GM19043 (cell line): ENCODE results near the gene PTPRA.
A peak's percentile ranks its signal among the peaks of the same experiment; 100 is the strongest.

Source experiments
- ATAC-seq: cut with Tn5 transposase; IDR thresholded peaks from one replicate; pipeline ENCODE4 v1.9.1; 2021; ENCODE audit warnings: low read depth; ENCODE audit not compliant: unreplicated experiment

PTPRA gene

DNA sequence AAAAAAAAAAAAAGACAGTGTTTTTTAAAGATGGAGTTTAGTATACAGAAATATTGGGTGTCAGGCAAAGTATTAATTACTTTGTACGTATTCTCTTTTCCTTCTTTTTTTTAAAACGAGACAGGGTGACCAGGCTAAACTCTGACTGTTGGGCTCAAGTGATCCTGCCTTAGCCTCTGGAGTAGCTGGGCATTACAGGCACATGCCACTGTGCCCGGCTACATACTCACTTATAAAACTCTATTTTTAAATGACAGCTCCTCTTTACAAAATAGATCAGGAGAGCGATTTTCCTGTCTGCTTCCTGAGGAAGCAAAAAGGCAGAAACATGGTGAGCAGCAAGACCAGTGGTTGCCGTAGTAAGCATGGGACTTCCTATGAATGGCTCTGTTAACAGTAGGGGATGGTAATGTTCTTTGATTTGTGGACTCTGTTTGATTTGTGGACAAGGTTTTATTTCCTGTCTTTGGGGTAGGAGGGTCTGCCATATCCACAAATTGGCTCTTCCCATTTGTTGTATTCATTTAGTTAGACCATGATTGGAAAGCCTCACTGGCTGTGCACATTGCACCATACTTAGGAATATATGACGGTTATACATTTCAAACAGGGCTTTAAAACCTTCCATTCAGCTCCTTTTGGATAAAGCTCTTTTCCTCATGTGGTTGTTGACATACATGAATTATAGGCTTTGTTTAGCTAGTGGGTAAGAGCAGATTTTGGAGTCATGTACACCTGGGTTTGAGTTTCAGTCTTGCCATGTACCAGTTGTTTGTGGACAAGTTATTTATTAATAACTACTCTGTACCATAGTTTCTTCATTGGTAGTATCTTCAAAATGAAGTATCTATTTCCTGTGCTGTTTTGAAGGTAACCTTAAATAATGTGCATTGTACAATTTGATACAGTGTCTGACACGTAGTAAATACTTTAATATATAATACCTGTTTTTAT lies 45.1 kb downstream of the PTPRA start:
- no peak for ATAC-seq

DNA sequence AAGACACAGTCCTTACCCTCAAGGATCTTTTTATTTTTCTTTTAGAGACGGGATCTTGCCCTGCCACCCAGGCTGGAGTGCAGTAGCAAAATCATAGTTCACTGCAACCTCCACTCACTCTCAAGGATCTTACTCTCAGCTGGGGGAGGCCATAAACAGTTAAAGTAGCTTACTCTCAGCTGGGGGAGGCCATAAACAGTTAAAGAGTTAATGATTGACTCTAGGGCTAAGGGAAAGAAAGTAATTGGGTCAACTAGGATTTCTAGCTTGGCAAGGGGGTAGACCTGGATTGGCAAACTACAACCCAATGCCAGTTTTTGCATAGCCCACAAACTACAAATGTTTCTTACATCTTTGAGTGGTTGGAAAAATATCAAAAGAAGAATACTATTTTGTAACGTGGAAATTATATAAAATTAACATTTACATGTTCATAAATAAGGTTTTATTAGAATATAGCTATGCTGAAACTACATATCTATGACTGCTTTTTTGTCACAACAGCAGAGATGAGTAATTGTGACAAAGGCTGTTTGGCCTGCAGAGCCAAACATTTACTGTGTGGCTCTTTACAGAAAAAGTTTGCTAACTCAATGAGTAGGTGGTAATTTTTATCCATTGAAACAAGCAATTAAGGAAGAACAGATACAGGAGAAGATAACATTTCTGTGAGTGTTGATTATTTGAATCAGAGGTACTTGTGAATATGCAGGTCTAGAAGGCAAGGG lies 46.4 kb downstream of the PTPRA start:
- no peak for ATAC-seq

- no peak for ATAC-seq
These were observed 47.2 kb downstream of the PTPRA start for GRCh38 chr20:2920473-2920872.

- no peak for ATAC-seq
These were observed 48.2 kb downstream of the PTPRA start for GRCh38 chr20:2921506-2921905.

DNA sequence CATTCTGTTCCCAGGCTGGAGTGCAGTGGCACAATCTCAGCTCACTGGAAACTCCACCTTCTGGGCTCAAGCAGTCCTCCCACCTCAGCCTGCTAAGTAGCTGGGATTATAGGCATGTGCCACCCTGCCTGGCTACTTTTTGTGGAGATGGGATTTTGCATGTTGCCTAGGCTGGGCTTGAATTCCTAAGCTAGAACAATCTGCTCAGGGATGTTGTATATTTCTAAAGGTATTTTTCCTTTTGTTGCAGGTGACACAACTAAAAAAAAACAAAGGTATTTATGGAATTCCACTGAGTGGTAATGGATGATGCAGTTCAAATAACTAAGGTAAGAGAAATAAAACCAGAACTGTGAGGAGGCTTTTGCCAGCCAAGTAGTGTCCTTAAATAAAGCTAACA lies 49.7 kb downstream of the PTPRA start:
- no peak for ATAC-seq

GRCh38 chr20:2930538-2930937 lies 57.3 kb downstream of the PTPRA start:
- ATAC-seq = no peak

GRCh38 chr20:2932498-2932897 lies 59.2 kb downstream of the PTPRA start:
- no peak for ATAC-seq

DNA sequence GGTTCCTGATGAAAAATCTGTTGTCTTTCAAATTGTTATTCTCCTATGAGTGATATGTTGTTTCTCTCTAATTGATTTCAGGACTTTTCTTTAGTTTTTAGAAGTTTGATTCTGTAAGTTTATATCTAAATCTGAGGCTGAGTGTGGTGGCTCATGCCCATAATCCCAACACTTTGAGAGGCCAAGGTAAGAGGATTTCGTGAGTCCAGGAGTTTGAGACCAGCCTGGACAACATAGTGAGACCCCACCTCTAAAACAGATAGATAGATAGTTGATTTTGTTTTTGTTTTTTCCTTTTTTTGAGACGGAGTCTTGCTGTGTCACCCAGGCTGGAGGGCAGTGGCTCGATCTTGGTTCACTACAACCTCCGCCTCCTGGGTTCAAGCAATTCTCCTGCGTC lies 64.6 kb downstream of the PTPRA start:
- ATAC-seq = no peak

- no peak for ATAC-seq
These were observed 69.2 kb downstream of the PTPRA start for GRCh38 chr20:2942439-2942838.

DNA sequence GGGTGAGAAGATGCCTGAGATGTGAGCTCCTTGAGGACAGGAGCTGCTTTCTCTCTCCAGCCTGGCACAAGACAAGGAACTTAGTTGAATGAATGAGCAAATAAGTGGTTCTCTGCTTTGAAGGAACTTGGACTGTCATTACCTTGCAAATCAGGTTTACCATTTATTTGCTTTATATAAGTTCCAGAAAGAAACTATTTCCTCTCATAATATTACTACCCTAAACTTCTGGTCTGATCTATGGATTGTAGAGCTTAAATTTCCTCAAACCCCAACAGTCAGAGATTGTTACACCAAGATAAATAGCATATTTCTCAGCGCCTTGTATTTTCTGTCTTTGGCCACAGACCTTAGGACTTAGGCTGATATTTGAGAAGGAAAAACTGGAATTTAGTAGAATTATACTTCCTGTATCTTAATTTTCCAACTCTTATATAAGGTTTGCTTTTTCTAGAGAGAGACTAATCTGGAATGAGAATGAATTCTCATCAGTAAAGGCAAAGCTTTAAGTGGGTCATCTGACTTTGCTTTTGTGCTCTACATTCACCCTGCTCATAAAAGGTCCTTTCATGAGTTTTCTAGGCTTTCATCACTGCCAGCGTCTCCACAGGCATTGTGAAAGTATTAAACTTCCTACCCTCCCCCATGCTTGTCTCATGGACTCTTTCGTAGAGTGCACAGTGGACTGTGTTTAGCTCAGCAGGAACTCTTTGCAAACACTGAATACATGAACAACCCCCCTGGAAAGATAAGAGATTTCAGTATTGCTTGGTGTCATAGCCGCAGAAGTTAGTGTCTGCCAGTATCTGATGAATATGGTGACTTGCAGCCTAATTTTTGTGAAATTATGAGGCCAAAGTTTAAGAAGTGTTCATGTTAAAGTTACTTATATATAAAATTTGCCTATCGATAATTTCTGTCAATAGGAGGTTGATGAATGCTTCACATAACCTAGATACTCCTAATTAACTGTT lies 74.0 kb downstream of the PTPRA start:
- no peak for ATAC-seq

DNA sequence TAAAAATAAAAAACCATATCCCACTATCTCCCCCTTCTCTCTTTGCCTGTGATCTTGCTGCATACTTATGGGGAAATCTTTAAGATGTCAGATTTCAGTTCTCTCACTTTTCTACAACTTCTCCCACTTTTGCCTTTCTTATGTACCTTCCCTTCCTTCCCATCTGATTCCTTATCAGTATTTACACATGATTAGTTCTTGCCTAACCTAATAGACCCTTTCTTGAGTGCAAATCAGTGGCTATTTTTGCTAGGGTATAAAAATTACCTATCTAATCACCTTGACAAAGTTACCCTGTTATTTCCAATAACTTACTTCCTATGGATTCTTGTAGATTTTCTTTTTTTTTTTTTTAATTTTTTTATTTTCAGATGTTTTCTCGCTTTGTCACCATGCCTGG lies 75.7 kb downstream of the PTPRA start:
- no peak for ATAC-seq

DNA sequence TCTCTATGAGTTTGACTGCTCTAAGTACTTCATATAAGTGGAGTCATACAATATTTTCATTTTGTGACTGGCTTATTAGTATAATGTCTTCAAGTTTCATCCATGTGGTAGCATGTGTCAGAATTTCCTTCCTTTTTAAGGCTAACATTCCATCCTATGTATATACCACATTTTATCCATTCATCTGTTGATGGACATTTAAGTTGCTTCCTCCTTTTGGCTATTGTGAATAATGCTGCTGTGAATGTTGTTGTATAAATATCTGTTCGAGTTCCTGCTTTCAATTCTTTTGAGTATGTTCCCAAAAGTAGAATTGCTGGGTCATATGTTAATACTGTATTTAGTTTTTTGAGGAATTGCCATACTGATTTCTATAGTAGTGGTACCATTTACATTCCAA lies 79.5 kb downstream of the PTPRA start:
- ATAC-seq = no peak

DNA sequence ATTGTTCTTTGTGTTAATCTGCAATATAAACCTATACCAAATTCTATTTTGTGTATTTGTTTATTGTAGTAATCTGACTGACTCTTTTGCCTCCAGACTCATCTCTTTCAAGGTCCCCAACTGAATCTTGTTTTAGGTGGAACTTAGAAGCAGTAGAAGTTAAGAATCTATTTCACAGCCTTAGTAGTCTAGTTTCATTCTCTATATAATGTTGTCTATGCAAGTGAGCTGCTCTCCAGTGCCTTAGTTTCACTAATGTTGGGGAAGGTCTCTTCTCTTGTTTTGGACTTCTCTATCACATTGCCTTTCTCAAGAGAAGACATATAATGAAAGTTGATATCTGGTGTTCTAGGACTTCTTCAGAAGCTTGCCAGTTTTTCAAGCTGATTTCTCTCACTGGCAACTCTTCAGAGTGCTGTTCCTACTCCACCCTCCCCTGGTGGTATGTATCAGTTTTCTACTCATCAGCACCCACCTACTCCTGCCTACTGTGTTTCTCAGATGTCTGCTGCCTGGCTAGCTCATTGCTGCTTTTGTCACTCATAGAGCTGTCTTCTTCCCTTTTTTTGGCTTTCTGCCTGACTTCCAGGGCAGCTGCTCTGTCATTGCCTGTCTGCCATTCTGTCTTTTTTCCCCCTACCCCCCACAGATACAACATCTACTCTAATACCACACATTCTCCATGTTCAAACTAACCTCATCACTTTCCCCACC lies 82.1 kb downstream of the PTPRA start:
- no peak for ATAC-seq

GRCh38 chr20:2956480-2956879 lies 83.2 kb downstream of the PTPRA start:
- no peak for ATAC-seq

GRCh38 chr20:2967841-2968240 lies 94.6 kb downstream of the PTPRA start:
- no peak for ATAC-seq

DNA sequence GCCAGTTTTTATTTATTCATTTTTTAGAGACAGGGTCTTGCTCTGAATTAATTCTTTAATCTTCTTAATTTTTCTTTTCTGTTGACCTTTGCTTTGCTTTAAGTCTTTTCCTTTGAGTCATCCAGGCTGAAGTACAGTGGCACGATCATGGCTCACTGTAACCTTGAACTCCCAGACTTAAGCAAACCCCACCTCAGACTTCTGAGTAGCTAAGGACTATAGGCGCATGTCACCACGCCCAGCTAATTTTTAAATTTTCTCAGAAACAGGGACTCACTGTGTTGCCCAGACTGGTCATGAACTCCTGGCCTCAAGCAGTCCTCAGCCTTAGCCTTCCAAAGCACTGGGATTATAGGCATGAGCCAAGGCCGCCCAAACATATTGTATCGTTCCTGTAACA lies 98.8 kb downstream of the PTPRA start:
- no peak for ATAC-seq

- ATAC-seq = no peak
These were observed 100.3 kb downstream of the PTPRA start for GRCh38 chr20:2973574-2973973.

DNA sequence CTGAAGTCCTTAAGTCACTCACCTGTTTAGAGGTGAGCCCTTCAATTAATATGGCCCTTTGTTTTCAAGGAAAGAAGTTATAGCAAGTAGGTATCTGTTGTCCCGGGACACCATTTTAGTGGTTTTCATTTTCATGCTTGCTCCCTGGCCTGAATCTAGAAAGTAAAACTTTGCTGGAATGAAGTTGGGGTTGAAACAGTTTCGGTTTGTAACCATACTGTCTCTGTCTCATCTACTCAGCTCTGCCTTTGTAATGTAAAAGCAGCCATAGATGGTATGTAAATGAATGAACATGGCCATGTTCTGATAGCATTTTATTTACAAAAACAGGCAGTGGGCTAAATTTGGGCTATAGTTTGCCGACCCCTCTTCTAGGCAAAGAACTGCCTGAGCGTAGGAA lies 105.2 kb downstream of the PTPRA start:
- ATAC-seq = no peak

DNA sequence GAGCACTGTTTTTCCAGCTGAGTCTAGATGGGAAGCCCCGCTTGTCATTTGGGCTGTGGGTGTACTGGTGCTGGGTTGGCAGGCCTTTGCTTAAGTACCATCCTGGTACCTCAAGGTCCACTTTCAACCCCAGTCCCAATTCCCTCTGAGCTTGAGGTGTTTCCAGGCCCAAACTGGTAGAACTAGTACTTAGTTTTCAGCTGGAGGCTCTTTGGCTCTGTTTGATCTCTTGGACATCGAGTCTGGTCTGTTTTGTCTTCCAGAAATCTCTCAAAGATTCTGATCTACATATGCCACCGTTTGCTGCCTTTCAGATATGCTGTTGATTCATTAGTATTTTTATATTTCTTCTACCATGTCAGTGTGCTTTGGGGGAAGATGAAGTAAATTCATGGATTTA lies 108.4 kb downstream of the PTPRA start:
- ATAC-seq = no peak

DNA sequence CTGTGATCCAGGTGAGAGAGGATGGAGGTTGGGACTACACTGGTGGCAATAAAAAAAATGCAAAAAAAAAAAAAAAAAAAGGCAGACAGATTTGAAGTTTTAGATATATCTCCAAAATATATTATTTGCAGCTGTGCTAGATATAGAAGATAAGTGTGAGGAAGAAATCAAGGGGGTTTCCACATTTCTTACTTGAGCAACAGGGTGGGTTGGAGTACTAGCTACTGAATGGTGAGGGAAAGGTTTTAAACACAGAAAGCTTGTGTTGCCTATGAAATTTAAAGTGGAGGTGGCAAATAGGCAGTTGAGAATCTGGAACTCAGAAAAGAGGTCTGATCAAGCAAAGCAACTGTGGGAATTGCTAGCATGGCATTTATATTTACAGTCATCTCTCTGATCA lies 110.2 kb downstream of the PTPRA start:
- ATAC-seq = peak; percentile 9
